Motor neuron (in vitro differentiated cells): ENCODE data around the gene STT3B. TPM values are rescaled to one million over a fixed set of nuclear protein-coding genes. Genes with fewer than 3 reads are reported as not detected.

Experiments
- ATAC-seq, 8 experiments: fragments of 200-7000 bp; cut with Tn5 transposase; replicated peaks in 6 of 8; 2 replicates each; pipeline ENCODE4 v1.8.0; 2021; ENCODE audit warnings: mild to moderate bottlenecking in 8 of 8, moderate library complexity in 8 of 8
- H3K27ac ChIP-seq, 2 donors: fragments of 250-450 bp; sonication (Bioruptor Pico); 2 replicates each; pipeline ENCODE4 v1.9.0; 2021; ENCODE audit warnings: antibody characterized with exemption in 2 of 2, mild to moderate bottlenecking in 2 of 2, moderate library complexity in 1 of 2
- H3K4me1 ChIP-seq, 2 donors: fragments of 250-450 bp; sonication (Bioruptor Pico); replicated peaks in 1 of 2; 2 replicates each; pipeline ENCODE4 v1.6.1; 2021; ENCODE audit warnings: antibody characterized with exemption in 2 of 2, mild to moderate bottlenecking in 2 of 2, moderate library complexity in 1 of 2
- H3K4me3 ChIP-seq, 5 donors: fragments of 250-450 bp; sonication (Bioruptor Pico); 2 replicates each; pipeline ENCODE4 v1.9.0; 2021; ENCODE audit warnings: antibody characterized with exemption in 5 of 5, mild to moderate bottlenecking in 5 of 5, moderate library complexity in 4 of 5
- WGBS, 10 experiments: fragments of 450-650 bp; shearing (Covaris generic); methylation state at CpG; one replicate each; pipeline ENCODE4 v1.0.0; 2022; 5-methylcytosine and 5-hydroxymethylcytosine counted together
- in situ Hi-C, 9 experiments: fragments of 400-800 bp; cut with MboI; loops; one replicate each; pipeline ENCODE4 v1.15.0; 2021; ENCODE audit warnings: low sequenced_read_pairs in 9 of 9, low pct_unique_long_range_greater_than_20kb in 2 of 9; ENCODE audit not compliant: unreplicated experiment in 9 of 9
- total RNA-seq, 8 experiments: library from RNA; unstranded; fragments of 300-600 nt; gene quantifications; 2 replicates each; pipeline versions ENCODE4 v1.2.3 to v1.2.4, GENCODE V29; 2022

STT3B gene
- total RNA-seq, 8 experiments from 2014 or later = 59.0 to 684 (median 99.6) TPM

- H3K4me3 ChIP-seq = no peak overlapping the region
- peaks cover 6 to 25% of the 10 kb centered on the region in 2 donors for H3K4me1 ChIP-seq
- in situ Hi-C loops = no loop called here
- no peak overlapping the region for H3K27ac ChIP-seq
- no peak for ATAC-seq
- WGBS, 10 experiments = 50 to 88% (median 73%) methylated on average over 1 to 6 of the region's 10 CpGs; no CpG with 5 or more reads in 2 of the 10 experiments
These were observed 147.5 kb downstream of the STT3B start for GRCh38 chr3:31680072-31680870.
